Measurements from ENCODE around the gene KCNQ4.

KCNQ4 gene

DNA sequence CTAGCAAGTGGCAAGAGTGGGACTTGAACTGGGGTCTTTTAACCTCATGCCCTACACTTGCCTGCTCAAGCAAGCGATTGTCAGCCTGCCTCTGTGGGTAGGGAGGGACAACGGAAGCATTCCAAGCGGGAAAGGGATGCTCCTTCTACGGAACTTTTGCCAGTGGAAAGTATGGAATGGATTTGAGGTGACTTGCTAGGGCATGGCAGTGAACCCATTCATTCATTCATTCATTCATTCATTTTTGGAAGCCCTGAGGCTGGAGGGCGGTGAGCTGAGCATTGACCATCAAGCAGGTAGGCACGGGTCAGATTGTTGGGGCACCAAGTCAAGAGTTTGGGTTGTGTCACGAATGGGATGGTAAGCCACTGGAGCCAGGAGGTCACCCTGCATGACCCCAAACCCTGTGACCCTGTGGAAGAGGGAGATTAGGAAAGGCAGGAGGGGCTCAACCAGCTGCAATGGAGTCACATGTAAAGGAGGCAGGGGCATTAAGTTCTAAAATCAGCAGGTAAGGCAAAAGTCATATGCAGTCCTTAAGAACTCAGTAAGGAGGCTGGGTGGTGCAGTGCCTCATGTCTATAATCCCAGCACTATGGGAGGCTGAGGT is 90.4 kb downstream of the KCNQ4 start:
- H3K36me3 ChIP-seq (ENCODE audit: insufficient read depth, low read length): no peaks in the 10 kb centered on the region
- peaks cover 3% of the 10 kb centered on the region for H3K9me3 ChIP-seq (ENCODE audit: low read length)
- no peak overlapping the region for H2AFZ ChIP-seq (ENCODE audit: low read depth, low read length)
- no peak overlapping the region for H3K4me3 ChIP-seq (ENCODE audit: low read length)
- H3K27me3 ChIP-seq (ENCODE audit: insufficient read depth, low read length): no peaks in the 10 kb centered on the region
- no peaks in the 10 kb centered on the region for H3K4me1 ChIP-seq (ENCODE audit: insufficient read depth, low read length)

DNA sequence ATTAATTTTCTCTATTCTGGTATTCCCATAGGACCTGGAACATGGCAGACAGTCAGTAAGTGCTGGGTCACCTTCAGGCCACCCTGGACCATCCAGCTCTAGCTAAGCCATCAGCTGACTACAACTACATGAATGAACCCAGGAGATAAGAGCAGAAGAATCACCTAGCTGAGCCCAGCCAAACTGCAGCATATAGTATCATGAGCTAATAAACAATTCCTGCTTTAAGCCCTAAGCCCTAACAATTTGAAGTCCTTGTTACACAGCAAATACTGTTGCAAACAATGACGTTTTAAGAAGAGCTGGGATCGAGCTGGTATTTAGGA is 92.8 kb downstream of the KCNQ4 start:
- Histone ChIP-seq H2AFZ (ENCODE audit: low read depth, low read length) (no peak overlapping the region), H3K4me1 (ENCODE audit: insufficient read depth, low read length) (no peaks in the 10 kb centered on the region), H3K27me3 (ENCODE audit: insufficient read depth, low read length) (no peaks in the 10 kb centered on the region), H3K36me3 (ENCODE audit: insufficient read depth, low read length) (no peaks in the 10 kb centered on the region), H3K4me3 (ENCODE audit: low read length) (no peak overlapping the region), H3K9me3 (ENCODE audit: low read length) (no peaks in the 10 kb centered on the region)

DNA sequence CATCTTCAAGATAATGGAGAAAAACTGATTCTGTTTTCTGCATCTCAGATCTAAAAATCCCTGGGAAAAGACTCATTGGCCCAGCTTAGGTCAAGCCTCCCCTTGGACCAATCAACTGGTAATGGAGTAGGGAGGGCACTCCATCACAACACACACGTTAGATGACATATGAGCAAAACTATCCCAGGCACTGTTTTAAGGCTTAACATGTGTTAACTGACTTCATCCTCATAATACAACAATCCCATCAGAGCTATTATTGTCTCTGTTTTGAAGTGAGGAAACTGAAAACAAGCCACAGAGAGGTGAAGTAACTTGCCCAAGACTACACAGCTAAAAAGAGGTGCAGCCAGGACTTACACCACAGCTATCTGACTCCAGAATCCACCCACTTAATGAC is 93.3 kb downstream of the KCNQ4 start:
- H3K27me3 ChIP-seq (ENCODE audit: insufficient read depth, low read length): no peaks in the 10 kb centered on the region
- H2AFZ ChIP-seq (ENCODE audit: low read depth, low read length): no peak overlapping the region
- H3K9me3 ChIP-seq (ENCODE audit: low read length): no peaks in the 10 kb centered on the region
- H3K36me3 ChIP-seq (ENCODE audit: insufficient read depth, low read length): no peaks in the 10 kb centered on the region
- H3K4me1 ChIP-seq (ENCODE audit: insufficient read depth, low read length): no peaks in the 10 kb centered on the region
- H3K4me3 ChIP-seq (ENCODE audit: low read length): no peak overlapping the region

DNA sequence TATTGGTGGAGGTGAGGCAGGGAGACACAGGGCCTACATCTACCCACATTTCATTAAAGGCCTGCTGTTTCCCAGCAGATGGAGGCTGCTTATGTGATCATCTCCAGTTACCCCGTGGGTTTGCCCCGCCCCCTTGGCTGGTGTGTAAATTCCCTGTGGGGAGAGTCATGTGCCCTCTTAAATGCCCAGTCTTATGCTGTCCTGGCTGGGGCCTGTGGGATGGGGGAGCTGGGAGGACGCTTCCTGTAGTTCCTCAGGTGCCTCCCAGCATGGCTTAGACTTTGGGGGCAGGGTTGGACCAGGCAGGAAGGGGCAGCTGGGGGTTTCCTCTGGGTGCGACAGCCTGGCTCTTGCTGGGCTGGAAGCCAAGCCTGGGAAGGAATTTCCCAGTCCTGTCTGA is 94.1 kb downstream of the KCNQ4 start:
- no peaks in the 10 kb centered on the region for H3K4me1 ChIP-seq (ENCODE audit: insufficient read depth, low read length)

DNA sequence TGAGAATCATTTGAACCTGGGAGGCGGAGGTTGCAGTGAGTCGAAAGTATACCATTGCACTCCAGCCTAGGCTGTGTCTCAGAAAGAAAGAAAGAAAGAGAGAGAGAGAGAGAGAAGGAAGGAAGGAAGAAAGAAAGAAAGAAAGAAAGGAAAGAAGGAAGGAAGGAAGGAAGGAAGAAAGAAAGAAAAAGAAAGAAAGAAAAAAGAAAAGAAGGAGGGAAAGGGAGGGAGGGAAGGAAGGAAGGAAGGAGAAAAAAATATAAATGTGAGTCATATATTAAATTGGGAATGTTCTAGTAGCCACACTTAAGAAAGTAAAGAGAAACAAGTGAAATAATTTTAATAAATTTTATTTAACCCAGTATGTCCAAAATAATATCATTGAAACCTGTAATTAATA is 95.3 kb downstream of the KCNQ4 start:
- H3K4me3 ChIP-seq (ENCODE audit: low read length): no peak overlapping the region
- H3K4me1 ChIP-seq (ENCODE audit: insufficient read depth, low read length): no peaks in the 10 kb centered on the region
- no peaks in the 10 kb centered on the region for H3K9me3 ChIP-seq (ENCODE audit: low read length)
- no peak overlapping the region for H2AFZ ChIP-seq (ENCODE audit: low read depth, low read length)
- no peaks in the 10 kb centered on the region for H3K36me3 ChIP-seq (ENCODE audit: insufficient read depth, low read length)
- H3K27me3 ChIP-seq (ENCODE audit: insufficient read depth, low read length): no peaks in the 10 kb centered on the region

More for the DNA sequence above, 94.1 kb downstream of the KCNQ4 start:
- Histone ChIP-seq H3K4me3 (ENCODE audit: low read length) (no peak overlapping the region), H3K27me3 (ENCODE audit: insufficient read depth, low read length) (no peaks in the 10 kb centered on the region), H3K36me3 (ENCODE audit: insufficient read depth, low read length) (no peaks in the 10 kb centered on the region), H3K9me3 (ENCODE audit: low read length) (no peaks in the 10 kb centered on the region), H2AFZ (ENCODE audit: low read depth, low read length) (no peak overlapping the region)

DNA sequence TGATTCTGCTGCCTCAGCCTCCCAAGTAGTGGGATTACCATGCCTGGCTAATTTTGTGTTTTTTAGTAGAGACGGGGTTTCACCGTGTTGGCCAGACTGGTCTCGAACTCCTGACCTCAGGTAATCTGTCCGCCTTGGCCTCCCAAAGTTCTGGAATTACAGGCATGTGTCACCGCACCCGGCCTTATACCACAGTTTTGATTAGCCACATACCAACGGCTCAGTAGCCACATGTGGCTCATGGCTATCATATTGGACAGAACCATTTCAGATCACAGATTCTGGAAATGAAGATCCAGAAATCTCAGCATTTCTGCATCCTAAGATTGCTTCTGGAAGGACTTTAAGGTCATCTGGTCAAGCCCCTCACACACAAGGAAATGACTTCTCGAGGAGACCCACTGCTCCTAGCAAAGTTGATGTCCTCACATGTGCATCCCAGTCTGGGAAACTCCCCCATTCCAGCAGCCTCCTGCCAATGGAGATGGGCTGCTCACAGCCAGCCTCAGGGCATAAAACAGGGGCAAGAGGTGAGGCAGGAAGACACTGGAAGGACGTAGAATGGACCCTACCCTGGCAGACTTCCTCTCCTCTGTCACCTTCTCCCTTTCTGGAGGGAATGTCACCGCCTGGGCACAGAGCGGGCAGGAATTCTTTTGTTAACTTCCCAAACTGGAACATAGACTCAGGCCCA is 96.0 kb downstream of the KCNQ4 start:
- no peak overlapping the region for H3K4me3 ChIP-seq (ENCODE audit: low read length)

DNA sequence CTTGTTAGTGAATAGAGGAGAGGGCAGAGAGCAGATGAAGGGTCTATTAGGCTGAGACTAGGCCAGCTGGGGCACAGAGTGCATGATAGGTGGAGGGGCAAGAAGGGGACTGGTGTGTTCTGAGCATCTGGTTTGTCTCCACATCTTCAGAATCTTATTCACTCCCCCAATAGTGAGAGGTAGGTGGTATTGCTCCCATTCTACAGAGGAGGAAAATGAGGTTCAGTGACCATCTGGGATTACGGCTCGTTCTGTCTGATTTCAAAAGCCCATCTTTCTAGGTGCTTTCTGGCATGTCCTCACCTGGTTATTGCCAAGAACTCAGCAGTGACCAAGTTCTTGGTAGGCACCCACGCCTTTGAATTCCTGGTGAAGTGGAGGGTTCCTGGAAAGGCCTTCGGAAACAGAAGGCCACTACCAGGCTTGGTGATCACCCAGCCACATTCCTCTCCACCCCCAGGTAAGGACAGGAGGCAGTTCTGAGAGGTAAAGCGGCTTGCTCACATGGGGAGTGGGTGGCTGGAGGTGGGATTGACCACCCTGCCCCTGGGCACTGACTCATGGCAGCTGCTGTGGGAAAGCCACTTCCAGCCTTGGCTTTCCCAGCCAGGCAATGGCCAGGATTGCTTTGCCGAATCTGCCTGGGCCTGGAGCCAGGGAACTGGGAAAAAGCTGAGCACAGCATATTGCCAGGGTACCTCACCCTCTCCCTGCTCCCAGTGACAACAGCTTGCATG is 97.4 kb downstream of the KCNQ4 start:
- no peaks in the 10 kb centered on the region for H3K9me3 ChIP-seq (ENCODE audit: low read length)

More for the DNA sequence above, 96.0 kb downstream of the KCNQ4 start:
- Histone ChIP-seq H3K27me3 (ENCODE audit: insufficient read depth, low read length) (peaks cover 1% of the 10 kb centered on the region), H3K9me3 (ENCODE audit: low read length) (no peaks in the 10 kb centered on the region), H2AFZ (ENCODE audit: low read depth, low read length) (no peak overlapping the region), H3K36me3 (ENCODE audit: insufficient read depth, low read length) (no peaks in the 10 kb centered on the region), H3K4me1 (ENCODE audit: insufficient read depth, low read length) (no peaks in the 10 kb centered on the region)

DNA sequence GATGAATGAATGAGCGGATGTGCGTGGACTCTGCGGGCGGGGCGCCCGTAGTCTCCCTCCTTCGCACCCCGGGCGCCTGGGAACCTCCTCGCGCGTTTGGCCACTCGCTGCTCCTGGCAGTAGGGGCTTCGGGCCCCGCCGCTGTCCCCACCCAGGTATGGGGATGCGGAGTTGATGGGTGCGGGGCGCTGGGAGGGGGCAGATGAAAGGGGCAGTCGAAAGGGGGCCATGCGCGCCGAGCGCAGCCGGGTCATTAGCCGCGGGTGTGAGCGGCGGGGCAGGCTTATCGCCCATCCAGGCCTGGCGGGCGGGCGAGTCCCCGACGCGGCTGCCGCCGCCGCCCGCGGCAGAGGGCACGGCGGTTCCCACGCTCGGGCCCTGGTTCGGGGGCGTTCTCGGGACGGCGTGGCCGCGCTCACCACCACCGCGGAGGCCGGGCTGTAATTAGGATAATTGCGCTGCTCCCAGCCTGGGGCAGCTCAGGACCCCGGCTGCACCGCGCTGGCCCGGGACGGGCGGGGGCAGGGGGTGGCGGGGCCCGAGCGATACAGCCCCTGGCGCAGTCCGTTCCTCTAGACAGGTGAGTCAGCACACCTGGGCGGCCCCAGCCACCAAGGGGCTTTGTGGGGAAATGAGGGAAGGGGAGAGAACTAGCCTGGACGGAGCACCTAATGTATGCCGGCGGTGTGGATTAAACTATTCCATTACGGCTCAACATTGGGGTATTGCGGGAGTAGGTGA is 100.6 kb downstream of the KCNQ4 start:
- Histone ChIP-seq H3K4me3 (ENCODE audit: low read length) (no peak overlapping the region), H2AFZ (ENCODE audit: low read depth, low read length) (no peak overlapping the region), H3K4me1 (ENCODE audit: insufficient read depth, low read length) (no peaks in the 10 kb centered on the region), H3K27me3 (ENCODE audit: insufficient read depth, low read length) (peaks cover 5% of the 10 kb centered on the region), H3K9me3 (ENCODE audit: low read length) (no peaks in the 10 kb centered on the region), H3K36me3 (ENCODE audit: insufficient read depth, low read length) (no peaks in the 10 kb centered on the region)

More for the DNA sequence above, 97.4 kb downstream of the KCNQ4 start:
- peaks cover 3% of the 10 kb centered on the region for H3K27me3 ChIP-seq (ENCODE audit: insufficient read depth, low read length)
- H2AFZ ChIP-seq (ENCODE audit: low read depth, low read length): no peak overlapping the region
- no peaks in the 10 kb centered on the region for H3K4me1 ChIP-seq (ENCODE audit: insufficient read depth, low read length)
- no peaks in the 10 kb centered on the region for H3K36me3 ChIP-seq (ENCODE audit: insufficient read depth, low read length)
- H3K4me3 ChIP-seq (ENCODE audit: low read length): no peak overlapping the region

DNA sequence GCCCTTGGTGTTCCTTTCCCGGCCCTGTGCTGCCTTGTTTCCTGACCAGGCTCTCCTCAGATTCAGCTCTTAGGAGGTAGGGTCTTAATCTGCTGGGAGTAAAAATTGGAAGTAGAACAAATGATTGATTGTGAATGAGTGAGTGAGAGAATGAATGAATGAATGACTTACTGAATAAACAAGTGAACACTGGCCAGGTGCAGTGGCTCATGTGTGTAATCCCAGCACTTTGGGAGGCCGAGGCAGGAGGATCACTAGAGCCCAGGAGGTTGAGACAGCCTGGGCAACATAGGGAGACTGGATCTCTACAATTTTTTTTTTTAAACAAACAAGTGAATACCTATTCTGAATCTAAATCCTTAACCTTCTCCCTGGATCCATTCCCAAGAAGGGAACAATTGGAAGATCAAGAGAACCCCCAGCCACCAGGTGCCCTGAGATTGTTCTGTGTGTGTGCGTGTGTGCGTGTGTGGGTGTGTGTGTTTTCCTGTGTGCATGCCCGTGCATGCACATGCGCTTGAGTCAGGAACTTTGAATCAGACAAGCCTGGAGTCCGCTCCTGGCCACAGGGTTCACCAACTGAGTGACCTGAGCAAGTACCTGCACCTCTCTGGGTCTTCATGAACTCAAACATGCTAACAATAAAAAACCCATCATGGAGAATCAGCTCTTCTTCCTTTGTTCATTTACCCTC is 102.9 kb downstream of the KCNQ4 start:
- H3K27me3 ChIP-seq (ENCODE audit: insufficient read depth, low read length): peaks cover 5% of the 10 kb centered on the region
- H3K36me3 ChIP-seq (ENCODE audit: insufficient read depth, low read length): no peaks in the 10 kb centered on the region
- no peak overlapping the region for H2AFZ ChIP-seq (ENCODE audit: low read depth, low read length)
- H3K4me3 ChIP-seq (ENCODE audit: low read length): no peak overlapping the region
- H3K4me1 ChIP-seq (ENCODE audit: insufficient read depth, low read length): no peaks in the 10 kb centered on the region
- no peaks in the 10 kb centered on the region for H3K9me3 ChIP-seq (ENCODE audit: low read length)

DNA sequence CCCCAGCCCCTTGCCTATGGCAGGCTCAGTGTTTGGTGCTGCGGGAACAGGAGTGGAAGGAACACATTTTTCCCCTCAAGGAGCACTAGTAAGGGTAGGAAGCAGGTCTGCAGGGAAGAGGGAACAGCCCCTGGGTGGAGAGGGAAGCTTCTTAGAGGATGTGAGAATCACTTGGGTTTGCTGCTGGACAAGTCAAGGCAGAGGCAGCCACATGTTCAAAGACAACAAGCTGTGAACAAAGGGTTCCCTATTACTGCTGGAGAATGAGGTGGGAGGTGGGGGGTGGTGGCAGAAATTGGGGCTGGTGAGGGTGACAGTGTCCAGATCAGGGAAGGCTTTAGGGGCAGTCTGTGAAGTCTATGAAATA is 103.4 kb downstream of the KCNQ4 start:
- H3K4me1 ChIP-seq (ENCODE audit: insufficient read depth, low read length): no peaks in the 10 kb centered on the region
- no peaks in the 10 kb centered on the region for H3K9me3 ChIP-seq (ENCODE audit: low read length)
- H3K36me3 ChIP-seq (ENCODE audit: insufficient read depth, low read length): no peaks in the 10 kb centered on the region
- peaks cover 5% of the 10 kb centered on the region for H3K27me3 ChIP-seq (ENCODE audit: insufficient read depth, low read length)
- no peak overlapping the region for H2AFZ ChIP-seq (ENCODE audit: low read depth, low read length)
- H3K4me3 ChIP-seq (ENCODE audit: low read length): no peak overlapping the region

DNA sequence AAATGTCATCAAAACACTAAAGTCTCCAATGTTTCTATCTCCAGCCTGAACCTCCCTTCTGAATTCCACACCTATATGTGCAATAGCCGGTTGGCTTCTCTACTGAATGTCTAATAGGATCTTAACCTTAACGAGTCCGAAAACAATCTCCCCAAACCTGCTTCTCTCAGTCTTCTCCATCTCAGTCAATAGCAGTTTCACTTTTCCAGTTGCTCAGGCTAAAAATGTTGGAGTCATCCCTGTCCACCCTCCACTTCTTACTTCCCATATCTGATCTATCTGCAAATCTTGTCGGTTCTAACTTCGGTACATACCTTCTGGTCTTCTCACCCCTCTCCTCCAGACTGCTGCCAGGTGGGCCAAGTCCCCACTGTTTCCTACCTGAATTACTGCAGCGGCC is 104.1 kb downstream of the KCNQ4 start:
- H2AFZ ChIP-seq (ENCODE audit: low read depth, low read length): no peak overlapping the region
- H3K9me3 ChIP-seq (ENCODE audit: low read length): no peaks in the 10 kb centered on the region
- H3K4me3 ChIP-seq (ENCODE audit: low read length): no peak overlapping the region
- no peaks in the 10 kb centered on the region for H3K36me3 ChIP-seq (ENCODE audit: insufficient read depth, low read length)
- peaks cover 5% of the 10 kb centered on the region for H3K27me3 ChIP-seq (ENCODE audit: insufficient read depth, low read length)
- no peaks in the 10 kb centered on the region for H3K4me1 ChIP-seq (ENCODE audit: insufficient read depth, low read length)
